Bronchial epithelial cell (primary cell): ENCODE measurements around the gene POT1. TPM values are rescaled to one million over a fixed set of nuclear protein-coding genes. Genes with fewer than 3 reads are reported as not detected.

ENCODE experiments used
- DNase-seq: peaks from one replicate; pipeline ENCODE4 v3.0.0-alpha.2; 2010; ENCODE audit warnings: low read depth
- FAIRE-seq: peaks from 2 replicates; lab custom pipeline; 2011; peaks lifted over from hg19 to GRCh38; lab: Jason Lieb, UNC
- H3K27me3 ChIP-seq: 2 replicates; pipeline ENCODE4 v1.5.1; 2011; ENCODE audit warnings: low read length; ENCODE audit not compliant: control insufficient read depth, insufficient read depth
- H3K36me3 ChIP-seq: 2 replicates; pipeline ENCODE4 v1.5.1; 2011; ENCODE audit warnings: low read length; ENCODE audit not compliant: control insufficient read depth, insufficient read depth
- H3K4me3 ChIP-seq: 2 replicates; pipeline ENCODE4 v1.5.1; 2011; ENCODE audit warnings: mild to moderate bottlenecking, low read depth, low read length, control low read depth
- total RNA-seq: library from RNA; depleted of rRNA; stranded (reverse); fragments of >200 nt; gene quantifications from 2 replicates; pipeline ENCODE4 v1.2.1, GENCODE V29; 2014
- TF ChIP-seq, protein P1 (sequence below): IDR thresholded peaks from 2 replicates; pipeline ENCODE4 v1.5.1; 2011; ENCODE audit warnings: mild to moderate bottlenecking, moderate library complexity, low read length, control low read depth, inconsistent platforms; ENCODE audit not compliant: insufficient read depth, severe bottlenecking

POT1 gene
- total RNA-seq, 1 donor from 2014 or later, result 29.5 TPM

DNA sequence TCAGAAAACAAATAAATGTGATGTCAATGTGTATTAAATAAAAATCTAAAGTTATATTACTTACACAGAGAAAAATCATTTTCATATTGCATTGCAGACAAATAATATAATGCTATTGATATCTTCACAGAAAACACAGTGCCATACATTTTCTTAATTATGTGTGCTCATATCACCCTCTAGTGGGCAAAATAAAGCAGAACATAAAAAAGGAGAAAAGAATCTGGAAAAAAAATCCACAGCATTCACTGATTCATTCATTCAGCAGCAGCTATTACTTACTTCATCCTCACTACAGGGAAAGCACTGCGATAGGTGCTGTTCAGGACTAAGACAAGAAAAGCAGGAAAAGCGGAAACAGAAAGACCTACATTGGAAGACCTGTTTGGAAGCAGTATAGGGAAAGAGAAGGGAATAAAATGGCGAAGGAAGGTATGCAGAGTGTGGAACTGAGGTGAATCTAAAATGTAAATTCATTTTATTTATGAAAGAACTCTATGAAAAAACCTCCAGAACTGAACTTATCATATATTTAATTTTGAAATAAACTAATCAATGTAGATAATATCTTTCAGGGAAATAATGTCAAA, 73.2 kb downstream of the POT1 start:
- Histone ChIP-seq H3K36me3 (no peaks in the 10 kb centered on the region), H3K27me3 (no peaks in the 10 kb centered on the region), H3K4me3 (no peak overlapping the region)
- TF ChIP-seq, protein P1, sequence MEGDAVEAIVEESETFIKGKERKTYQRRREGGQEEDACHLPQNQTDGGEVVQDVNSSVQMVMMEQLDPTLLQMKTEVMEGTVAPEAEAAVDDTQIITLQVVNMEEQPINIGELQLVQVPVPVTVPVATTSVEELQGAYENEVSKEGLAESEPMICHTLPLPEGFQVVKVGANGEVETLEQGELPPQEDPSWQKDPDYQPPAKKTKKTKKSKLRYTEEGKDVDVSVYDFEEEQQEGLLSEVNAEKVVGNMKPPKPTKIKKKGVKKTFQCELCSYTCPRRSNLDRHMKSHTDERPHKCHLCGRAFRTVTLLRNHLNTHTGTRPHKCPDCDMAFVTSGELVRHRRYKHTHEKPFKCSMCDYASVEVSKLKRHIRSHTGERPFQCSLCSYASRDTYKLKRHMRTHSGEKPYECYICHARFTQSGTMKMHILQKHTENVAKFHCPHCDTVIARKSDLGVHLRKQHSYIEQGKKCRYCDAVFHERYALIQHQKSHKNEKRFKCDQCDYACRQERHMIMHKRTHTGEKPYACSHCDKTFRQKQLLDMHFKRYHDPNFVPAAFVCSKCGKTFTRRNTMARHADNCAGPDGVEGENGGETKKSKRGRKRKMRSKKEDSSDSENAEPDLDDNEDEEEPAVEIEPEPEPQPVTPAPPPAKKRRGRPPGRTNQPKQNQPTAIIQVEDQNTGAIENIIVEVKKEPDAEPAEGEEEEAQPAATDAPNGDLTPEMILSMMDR, result peak; percentile 35
- peak; percentile 68 for DNase-seq
- no peak for FAIRE-seq

DNA sequence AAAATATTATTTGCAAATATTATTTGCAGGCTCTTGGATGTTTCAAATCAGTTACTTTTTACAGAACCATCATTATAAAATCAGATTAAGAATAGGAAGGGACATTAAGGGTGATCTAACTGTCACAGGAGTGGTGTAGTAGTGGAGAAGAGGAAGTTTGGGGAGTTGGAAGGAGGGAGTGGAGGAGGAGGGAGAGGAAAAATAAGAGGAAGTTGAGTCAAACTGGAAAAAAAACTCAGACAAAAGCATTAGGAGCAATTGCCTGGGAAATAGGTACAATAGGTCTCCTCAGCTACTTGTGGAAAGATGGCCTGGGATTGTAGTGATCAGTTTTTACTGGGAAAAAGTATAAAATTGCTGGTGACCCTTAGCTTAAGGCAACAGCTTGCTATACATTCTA, 86.3 kb downstream of the POT1 start:
- Histone ChIP-seq H3K36me3 (no peaks in the 10 kb centered on the region), H3K4me3 (no peak overlapping the region), H3K27me3 (no peaks in the 10 kb centered on the region)
- TF ChIP-seq, protein P1, result no peak
- no peak for FAIRE-seq
- no peak for DNase-seq

DNA sequence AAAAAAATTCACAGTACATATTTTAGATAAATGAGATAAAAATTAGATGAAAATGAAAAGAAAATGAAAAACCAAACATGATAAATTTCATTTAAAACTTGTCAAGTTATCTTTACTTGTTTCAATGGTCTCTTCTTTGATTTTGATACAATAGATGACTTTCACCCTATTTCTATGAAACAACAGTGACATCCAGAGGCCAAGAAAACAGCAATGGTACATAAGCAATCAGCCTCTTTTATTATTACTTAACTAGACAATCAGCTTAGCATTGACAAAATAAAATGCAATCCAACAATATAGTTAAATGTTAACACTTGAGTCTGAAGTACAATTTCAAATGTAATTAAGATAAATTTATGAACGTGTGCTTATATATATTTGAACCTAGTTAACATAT, 89.2 kb downstream of the POT1 start:
- Histone ChIP-seq H3K4me3 (no peak overlapping the region), H3K27me3 (no peaks in the 10 kb centered on the region), H3K36me3 (no peaks in the 10 kb centered on the region)
- TF ChIP-seq, protein P1, result no peak
- FAIRE-seq (no peak), DNase-seq (no peak)

DNA sequence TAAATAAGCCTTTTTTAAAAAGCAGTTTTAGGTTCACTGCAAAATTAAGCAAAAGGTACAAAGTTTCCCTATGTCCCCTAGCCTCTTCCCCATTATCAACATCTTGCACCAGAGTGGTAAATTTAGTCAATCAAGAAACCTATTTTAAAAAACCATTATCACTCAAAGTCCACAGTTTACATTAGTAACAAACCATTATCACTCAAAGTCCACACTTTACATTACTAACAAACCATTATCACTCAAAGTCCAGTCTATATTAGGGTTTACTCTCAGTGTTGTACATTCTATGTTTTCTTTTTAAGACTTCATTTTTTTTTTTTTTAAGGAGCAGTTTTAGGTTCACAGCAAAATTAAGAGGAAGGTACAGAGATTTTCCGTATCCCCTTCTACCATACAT, 89.9 kb downstream of the POT1 start:
- Histone ChIP-seq H3K36me3 (no peaks in the 10 kb centered on the region), H3K27me3 (no peaks in the 10 kb centered on the region), H3K4me3 (no peak overlapping the region)
- FAIRE-seq (no peak), DNase-seq (no peak)
- TF ChIP-seq, protein P1, result no peak

DNA sequence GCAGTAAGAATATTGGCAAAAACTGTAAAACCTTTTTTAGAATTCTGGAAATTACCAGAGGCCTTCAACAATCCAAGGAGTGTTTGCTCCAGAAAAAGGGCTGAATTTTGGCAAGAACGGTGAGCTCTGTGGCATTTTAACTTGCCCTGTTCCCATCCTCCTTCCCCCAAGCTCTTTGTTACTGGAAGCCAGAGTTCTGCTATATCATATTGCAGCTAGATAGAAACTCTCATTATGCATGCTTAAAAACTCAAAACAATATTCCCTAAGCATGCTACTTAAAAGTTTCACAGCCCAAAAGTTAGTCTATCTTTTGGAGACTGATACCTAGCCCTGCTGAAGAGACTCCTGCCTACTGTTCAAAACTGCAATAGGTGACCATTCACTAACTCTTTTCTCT, 93.5 kb downstream of the POT1 start:
- H3K27me3 ChIP-seq, result no peaks in the 10 kb centered on the region
- DNase-seq (no peak), FAIRE-seq (no peak)
- TF ChIP-seq, protein P1, result no peak
- H3K4me3 ChIP-seq, result no peak overlapping the region
- H3K36me3 ChIP-seq, result no peaks in the 10 kb centered on the region

DNA sequence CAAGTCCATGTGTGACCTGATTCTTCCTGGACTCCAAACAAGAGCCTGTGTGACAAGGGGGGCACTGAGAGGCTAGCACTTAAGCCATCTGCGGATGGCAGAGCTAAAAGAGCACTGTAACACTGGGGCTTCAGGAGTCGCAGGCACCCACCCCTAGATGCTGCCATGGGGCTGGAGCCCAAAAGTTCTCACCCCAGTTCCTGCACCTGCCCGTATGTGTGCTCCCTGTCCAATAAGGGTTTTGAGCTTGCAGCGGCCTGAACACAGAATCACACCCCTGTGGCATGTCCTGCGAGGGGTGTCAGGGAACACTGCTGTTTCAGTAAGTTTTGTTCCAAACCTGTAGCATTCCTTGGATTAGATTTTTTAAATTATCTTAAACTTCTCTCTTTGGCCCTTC, 110.8 kb downstream of the POT1 start:
- TF ChIP-seq, protein P1, result no peak
- H3K27me3 ChIP-seq, result no peaks in the 10 kb centered on the region
- peaks cover 3% of the 10 kb centered on the region for H3K36me3 ChIP-seq
- no peak for DNase-seq
- no peak overlapping the region for H3K4me3 ChIP-seq
- no peak for FAIRE-seq
